GM23248 (cell line): ENCODE results near the gene MSANTD2. TPM values are rescaled to one million over a fixed set of nuclear protein-coding genes. Genes with fewer than 3 reads are reported as not detected.

Experiments used
- DNase-seq: peaks from one replicate; pipeline ENCODE4 v3.0.0-alpha.2; 2015
- H2AFZ ChIP-seq: fragments of 200-600 bp; sonication (generic); 2 replicates; pipeline ENCODE4 v1.6.1; 2016; ENCODE audit warnings: antibody characterized with exemption
- H3F3A ChIP-seq: fragments of 200-600 bp; sonication (generic); 2 replicates; pipeline ENCODE4 v1.6.1; 2016; ENCODE audit warnings: mild to moderate bottlenecking, antibody characterized with exemption, mixed run types; ENCODE audit not compliant: insufficient read depth
- H3K27ac ChIP-seq: fragments of 200-600 bp; sonication (generic); 2 replicates; pipeline ENCODE4 v1.5.1; 2016; ENCODE audit warnings: mild to moderate bottlenecking
- H3K27me3 ChIP-seq: fragments of 200-600 bp; sonication (generic); replicated peaks from 2 replicates; pipeline ENCODE4 v1.6.1; 2016; ENCODE audit warnings: mild to moderate bottlenecking; ENCODE audit not compliant: insufficient read depth
- H3K36me3 ChIP-seq: fragments of 200-600 bp; sonication (generic); 2 replicates; pipeline ENCODE4 v1.6.1; 2016; ENCODE audit warnings: low read depth, mild to moderate bottlenecking
- H3K4me1 ChIP-seq: fragments of 200-600 bp; sonication (generic); 2 replicates; pipeline ENCODE4 v1.6.1; 2016; ENCODE audit warnings: mild to moderate bottlenecking; ENCODE audit not compliant: insufficient read depth
- H3K4me2 ChIP-seq: fragments of 200-600 bp; sonication (generic); one replicate; pipeline ENCODE4 v1.6.1; 2016; ENCODE audit warnings: mild to moderate bottlenecking; ENCODE audit not compliant: unreplicated experiment
- H3K4me3 ChIP-seq: fragments of 200-600 bp; sonication (generic); 2 replicates; pipeline ENCODE4 v1.5.1; 2016; ENCODE audit warnings: mild to moderate bottlenecking
- H3K79me2 ChIP-seq: fragments of 200-600 bp; sonication (generic); 2 replicates; pipeline ENCODE4 v1.6.1; 2016; ENCODE audit warnings: mild to moderate bottlenecking; ENCODE audit not compliant: insufficient read depth
- H3K9ac ChIP-seq: fragments of 200-600 bp; sonication (generic); 2 replicates; pipeline ENCODE4 v1.6.1; 2016; ENCODE audit warnings: mild to moderate bottlenecking
- H3K9me2 ChIP-seq: fragments of 200-600 bp; sonication (generic); 2 replicates; pipeline ENCODE4 v1.6.1; 2016; ENCODE audit warnings: mixed run types, mild to moderate bottlenecking, moderate library complexity; ENCODE audit not compliant: insufficient read depth
- H3K9me3 ChIP-seq: fragments of 200-600 bp; sonication (generic); one replicate; pipeline ENCODE4 v1.6.1; 2017; ENCODE audit warnings: low read depth
- H4K20me1 ChIP-seq: fragments of 200-600 bp; sonication (generic); 2 replicates; pipeline ENCODE4 v1.6.0; 2016; ENCODE audit not compliant: insufficient read depth
- EZH2 ChIP-seq: fragments of 200-600 bp; sonication (generic); IDR thresholded peaks from 2 replicates; pipeline ENCODE4 v1.6.1; 2018; ENCODE audit warnings: antibody characterized with exemption, mild to moderate bottlenecking; ENCODE audit not compliant: insufficient read depth, poor library complexity, severe bottlenecking
- EZH2phosphoT487 ChIP-seq: fragments of 200-600 bp; sonication (generic); IDR thresholded peaks from 2 replicates; pipeline ENCODE4 v1.6.1; 2018; ENCODE audit warnings: antibody characterized with exemption, moderate library complexity, mild to moderate bottlenecking, low read depth; ENCODE audit not compliant: insufficient read depth
- WGBS, 2 experiments: methylation state at CpG; one replicate each; pipeline ENCODE4 v1.1.6; 2015 to 2017; ENCODE audit warnings: low lambda C conversion rate in 2 of 2, low coverage in 1 of 2; ENCODE audit errors: missing lambda C conversion rate in 2 of 2; 5-methylcytosine and 5-hydroxymethylcytosine counted together
- in situ Hi-C: fragments of 300-500 bp; cut with MboI; formaldehyde crosslinking; loops from 2 replicates; pipeline ENCODE4 v1.15.0; 2020
- polyA plus RNA-seq: library from polyadenylated mRNA; unstranded; fragments of >200 nt; fragmentation: Nextera tagmentation; extraction: Ambion mirVana; gene quantifications from 2 replicates; pipeline ENCODE4 v1.2.1, GENCODE V29; 2016
- total RNA-seq: library from RNA; depleted of rRNA; stranded (reverse); fragments of >200 nt; shearing (Covaris generic); gene quantifications from 2 replicates; pipeline ENCODE4 v1.2.3, GENCODE V29; 2014

The MSANTD2 gene
- total and polyA plus RNA-seq, 2 experiments from 2014 or later = 6.0 to 8.4 TPM

GRCh38 chr11:124835918-124836317, 35.7 kb upstream of the MSANTD2 start:
- no peak for DNase-seq
- in situ Hi-C loops = loop anchor here (10.0 kb wide), 1 partner anchor 171 kb away; no protein-coding TSS in a partner anchor
- H3K9ac ChIP-seq = no peak overlapping the region
- no peak overlapping the region for H3K27ac ChIP-seq
- H3K4me1 ChIP-seq = 0 out of 2 replicates have a peak, but pooled peaks cover 3% of the 10 kb centered on the region
- no peak overlapping the region for H3K4me3 ChIP-seq
- no peaks in the 10 kb centered on the region for H3K9me2 ChIP-seq
- no peaks in the 10 kb centered on the region for H3K36me3 ChIP-seq
- no peaks in the 10 kb centered on the region for H4K20me1 ChIP-seq
- no peaks in the 10 kb centered on the region for H3K9me3 ChIP-seq
- WGBS, 2 experiments = 84 to 86% methylated on average over 8 of the region's 8 CpGs
- no peak overlapping the region for H3K4me2 ChIP-seq
- no peaks in the 10 kb centered on the region for H3K79me2 ChIP-seq
- H3K27me3 ChIP-seq = peaks cover 24% of the 10 kb centered on the region
- no peak for TF ChIP-seq EZH2phosphoT487
- no peak for TF ChIP-seq EZH2
- H3F3A ChIP-seq = 0 out of 2 replicates have a peak, but pooled peaks cover 6% of the 10 kb centered on the region
- H2AFZ ChIP-seq = peak overlapping the region; percentile 90

- Histone ChIP-seq H3K4me3 (no peak overlapping the region), H3K27me3 (peaks cover 11% of the 10 kb centered on the region), H3K4me2 (no peak overlapping the region), H3K36me3 (no peaks in the 10 kb centered on the region), H3K27ac (no peak overlapping the region), H2AFZ (no peak overlapping the region), H4K20me1 (no peaks in the 10 kb centered on the region), H3K9ac (no peak overlapping the region), H3K79me2 (no peaks in the 10 kb centered on the region), H3K9me3 (no peaks in the 10 kb centered on the region), H3K9me2 (no peaks in the 10 kb centered on the region), H3K4me1 (0 out of 2 replicates have a peak, but pooled peaks cover 3% of the 10 kb centered on the region), H3F3A (0 out of 2 replicates have a peak, but pooled peaks cover 6% of the 10 kb centered on the region)
- DNase-seq = no peak
- TF ChIP-seq EZH2phosphoT487 (no peak), EZH2 (no peak)
- in situ Hi-C loops = loop anchor here (10.0 kb wide), 1 partner anchor 170 kb away; no protein-coding TSS in a partner anchor
- WGBS, 2 experiments = 80 to 85% methylated on average over 3 of the region's 3 CpGs
Observed at GRCh38 chr11:124834526-124835180, 34.4 kb upstream of the MSANTD2 start.

DNA sequence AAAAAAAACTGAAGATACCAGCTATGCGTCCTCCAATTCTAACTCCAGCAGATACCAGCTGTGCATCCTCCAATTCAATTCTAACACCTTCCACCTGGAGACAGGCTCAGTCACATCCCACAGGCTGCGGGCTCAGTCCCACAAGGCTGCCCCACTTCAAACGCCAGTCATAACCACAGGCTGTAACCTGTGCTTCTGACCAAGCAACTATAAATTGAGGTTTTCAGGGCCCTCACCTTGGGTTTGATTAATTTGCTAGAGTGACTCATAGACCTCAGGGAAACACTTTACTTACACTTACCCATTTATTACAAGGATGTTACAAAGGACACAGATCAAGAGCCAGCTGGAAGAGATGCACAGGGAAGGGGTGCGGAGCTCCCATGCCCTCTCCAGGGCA, 32.4 kb upstream of the MSANTD2 start:
- H3K4me1 ChIP-seq = 0 out of 2 replicates have a peak, but pooled peaks cover 3% of the 10 kb centered on the region
- TF ChIP-seq EZH2phosphoT487 = no peak
- TF ChIP-seq EZH2 = no peak
- no peak overlapping the region for H3K9ac ChIP-seq
- no peak overlapping the region for H3K4me2 ChIP-seq
- WGBS, 2 experiments = 85 to 90% methylated on average over 4 of the region's 4 CpGs
- no peaks in the 10 kb centered on the region for H3K9me2 ChIP-seq
- no peak overlapping the region for H3K4me3 ChIP-seq
- H3K27me3 ChIP-seq = no peaks in the 10 kb centered on the region; the same call in 1 of the 2 replicates
- H3K27ac ChIP-seq = no peak overlapping the region
- H2AFZ ChIP-seq = no peak overlapping the region
- no peaks in the 10 kb centered on the region for H4K20me1 ChIP-seq
- H3F3A ChIP-seq = 0 out of 2 replicates have a peak, but pooled peaks cover 6% of the 10 kb centered on the region
- no peak for DNase-seq
- in situ Hi-C loops = loop anchor here (10.0 kb wide), 1 partner anchor 168 kb away; no protein-coding TSS in a partner anchor
- H3K9me3 ChIP-seq = no peaks in the 10 kb centered on the region
- H3K36me3 ChIP-seq = no peaks in the 10 kb centered on the region
- no peaks in the 10 kb centered on the region for H3K79me2 ChIP-seq

- H3K9me3 ChIP-seq = no peaks in the 10 kb centered on the region
- H3F3A ChIP-seq = 0 out of 2 replicates have a peak, but pooled peaks cover 6% of the 10 kb centered on the region
- TF ChIP-seq EZH2 (no peak), EZH2phosphoT487 (no peak)
- H3K9ac ChIP-seq = no peak overlapping the region
- no peaks in the 10 kb centered on the region for H3K9me2 ChIP-seq
- no peaks in the 10 kb centered on the region for H3K4me1 ChIP-seq
- H3K4me3 ChIP-seq = no peak overlapping the region
- no peak overlapping the region for H3K27ac ChIP-seq
- H3K79me2 ChIP-seq = no peaks in the 10 kb centered on the region
- no peaks in the 10 kb centered on the region for H4K20me1 ChIP-seq
- no peak overlapping the region for H3K4me2 ChIP-seq
- no peaks in the 10 kb centered on the region for H3K36me3 ChIP-seq
- DNase-seq = no peak
- 93 to 97% methylated on average over 2 of the region's 2 CpGs for WGBS, 2 experiments
- H3K27me3 ChIP-seq = no peaks in the 10 kb centered on the region; the same call in 1 of the 2 replicates
- in situ Hi-C loops = loop anchor here (10.0 kb wide), 1 partner anchor 167 kb away; no protein-coding TSS in a partner anchor
- no peak overlapping the region for H2AFZ ChIP-seq
Observed at GRCh38 chr11:124831897-124832296, 31.7 kb upstream of the MSANTD2 start.
